Neural cell (in vitro differentiated cells): Measurements from ENCODE around the gene CNOT11. TPM values are rescaled to one million over a fixed set of nuclear protein-coding genes. Genes with fewer than 3 reads are reported as not detected.

ENCODE experiments used
- H2AFZ ChIP-seq: fragments of 200-600, 300-800 bp; sonication (generic), shearing (Covaris generic); 2 replicates; pipeline ENCODE4 v1.6.0; 2014; ENCODE audit warnings: low read depth, mild to moderate bottlenecking, antibody characterized with exemption, low read length, moderate library complexity
- H3F3A ChIP-seq: fragments of 200-600 bp; shearing (Covaris generic); 2 replicates; pipeline ENCODE4 v1.6.1; 2016; ENCODE audit warnings: mild to moderate bottlenecking, moderate library complexity, mixed read lengths, antibody characterized with exemption, low read length; ENCODE audit not compliant: insufficient read depth, poor library complexity, severe bottlenecking
- H3K27ac ChIP-seq: fragments of 200-600, 300-800 bp; sonication (generic), shearing (Covaris generic); 2 replicates; pipeline ENCODE4 v1.5.1; 2014; ENCODE audit warnings: mild to moderate bottlenecking, low read length, moderate library complexity
- H3K27me3 ChIP-seq: fragments of 300-800, 200-600 bp; sonication (generic), shearing (Covaris generic); 2 replicates; pipeline ENCODE4 v1.6.0; 2014; ENCODE audit warnings: mild to moderate bottlenecking, low read depth, low read length, moderate library complexity; ENCODE audit not compliant: insufficient read depth
- H3K36me3 ChIP-seq: fragments of 300-800, 200-600 bp; sonication (generic), shearing (Covaris generic); 2 replicates; pipeline ENCODE4 v1.5.1; 2014; ENCODE audit warnings: mild to moderate bottlenecking, antibody characterized with exemption, low read length, moderate library complexity; ENCODE audit not compliant: insufficient read depth
- H3K4me2 ChIP-seq: fragments of 300-800, 200-600 bp; sonication (generic), shearing (Covaris generic); 2 replicates; pipeline ENCODE4 v1.6.0; 2014; ENCODE audit warnings: mild to moderate bottlenecking, low read length
- H3K4me3 ChIP-seq: fragments of 300-800, 200-600 bp; sonication (generic), shearing (Covaris generic); 2 replicates; pipeline ENCODE4 v1.5.1; 2014; ENCODE audit warnings: mild to moderate bottlenecking, low read length, moderate library complexity
- H3K79me2 ChIP-seq: fragments of 200-600 bp; shearing (Covaris generic); replicated peaks from 2 replicates; pipeline ENCODE4 v1.6.0; 2014; ENCODE audit warnings: mild to moderate bottlenecking, low read length, moderate library complexity; ENCODE audit not compliant: insufficient read depth
- H3K9ac ChIP-seq: fragments of 300-800, 200-600 bp; sonication (generic), shearing (Covaris generic); 2 replicates; pipeline ENCODE4 v1.6.1; 2016; ENCODE audit warnings: mild to moderate bottlenecking, low read length, mixed read lengths
- H3K9me2 ChIP-seq: fragments of 200-600 bp; shearing (Covaris generic); 2 replicates; pipeline ENCODE4 v1.6.1; 2016; ENCODE audit warnings: mild to moderate bottlenecking, low read length, mixed read lengths; ENCODE audit not compliant: insufficient read depth
- H3K9me3 ChIP-seq: fragments of 200-600, 300-800 bp; sonication (generic), shearing (Covaris generic); 2 replicates; pipeline ENCODE4 v1.6.1; 2016; ENCODE audit warnings: mild to moderate bottlenecking, mixed run types, low read length, moderate library complexity, mixed read lengths
- H4K20me1 ChIP-seq: fragments of 200-600 bp; shearing (Covaris generic); 2 replicates; pipeline ENCODE4 v1.6.1; 2016; ENCODE audit warnings: mild to moderate bottlenecking, mixed run types; ENCODE audit not compliant: insufficient read depth
- CTCF ChIP-seq: fragments of 450-650 bp; IDR thresholded peaks from 2 replicates; pipeline ENCODE4 v1.5.1; 2014; ENCODE audit warnings: antibody characterized with exemption, mild to moderate bottlenecking, moderate library complexity; ENCODE audit not compliant: poor library complexity, severe bottlenecking
- EP300 ChIP-seq: fragments of 450-650 bp; conservative IDR thresholded peaks from 2 replicates; pipeline ENCODE4 v1.6.1; 2014; ENCODE audit warnings: antibody characterized with exemption, mild to moderate bottlenecking, moderate library complexity; ENCODE audit not compliant: poor library complexity, severe bottlenecking
- EZH2 ChIP-seq: fragments of 200-600, 300-800 bp; shearing (Covaris generic), sonication (generic); IDR thresholded peaks from 2 replicates; pipeline ENCODE4 v1.6.1; 2014; ENCODE audit warnings: antibody characterized with exemption, low read length, borderline replicate concordance, mild to moderate bottlenecking; ENCODE audit not compliant: insufficient read depth, poor library complexity, severe bottlenecking
- MXI1 ChIP-seq: fragments of 450-650 bp; conservative IDR thresholded peaks from 2 replicates; pipeline ENCODE4 v1.6.1; 2014; ENCODE audit warnings: antibody characterized with exemption, mild to moderate bottlenecking; ENCODE audit not compliant: poor library complexity, severe bottlenecking
- POLR2AphosphoS5 ChIP-seq: IDR thresholded peaks from 2 replicates; pipeline ENCODE4 v1.6.1; 2012
- RAD21 ChIP-seq: fragments of 450-650 bp; conservative IDR thresholded peaks from 2 replicates; pipeline ENCODE4 v1.6.1; 2014; ENCODE audit warnings: antibody characterized with exemption, mild to moderate bottlenecking, moderate library complexity
- REST ChIP-seq: IDR thresholded peaks from 2 replicates; pipeline ENCODE4 v1.6.1; 2012; ENCODE audit warnings: borderline replicate concordance
- SMC3 ChIP-seq: fragments of 450-650 bp; conservative IDR thresholded peaks from 2 replicates; pipeline ENCODE4 v1.6.1; 2014; ENCODE audit warnings: antibody characterized with exemption, mild to moderate bottlenecking, moderate library complexity; ENCODE audit not compliant: poor library complexity
- TAF1 ChIP-seq: IDR thresholded peaks from 2 replicates; pipeline ENCODE4 v1.6.1; 2012; ENCODE audit warnings: low read depth
- polyA plus RNA-seq: library from polyadenylated mRNA; depleted of rRNA; stranded (reverse); fragments of >200 nt; gene quantifications from 2 replicates; pipeline ENCODE4 v1.2.3, GENCODE V29; 2014

The CNOT11 gene
- polyA plus RNA-seq, 1 donor from 2014 or later: 35.2 TPM

DNA sequence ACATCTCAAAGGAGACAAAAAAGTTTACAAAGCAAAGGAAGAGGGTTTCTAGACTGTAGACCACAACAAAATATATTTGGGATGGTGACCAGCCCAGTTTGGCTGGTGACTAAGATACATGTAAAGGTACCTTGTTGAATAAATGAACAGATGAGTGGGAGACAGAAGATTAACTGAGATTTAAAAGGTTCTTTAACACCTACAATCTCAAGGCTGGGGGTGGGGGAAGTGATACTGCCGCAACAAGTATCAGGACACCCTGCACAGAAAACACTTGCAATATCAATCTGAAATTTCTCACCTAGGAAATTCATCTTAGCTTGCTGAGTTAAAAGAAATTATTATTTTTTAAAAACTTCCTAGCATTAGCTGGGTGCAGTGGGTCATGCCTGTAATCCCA is 47.5 kb downstream of the CNOT11 start:
- H3K79me2 ChIP-seq: peaks cover 28% of the 10 kb centered on the region
- H3K4me2 ChIP-seq: no peak overlapping the region

DNA sequence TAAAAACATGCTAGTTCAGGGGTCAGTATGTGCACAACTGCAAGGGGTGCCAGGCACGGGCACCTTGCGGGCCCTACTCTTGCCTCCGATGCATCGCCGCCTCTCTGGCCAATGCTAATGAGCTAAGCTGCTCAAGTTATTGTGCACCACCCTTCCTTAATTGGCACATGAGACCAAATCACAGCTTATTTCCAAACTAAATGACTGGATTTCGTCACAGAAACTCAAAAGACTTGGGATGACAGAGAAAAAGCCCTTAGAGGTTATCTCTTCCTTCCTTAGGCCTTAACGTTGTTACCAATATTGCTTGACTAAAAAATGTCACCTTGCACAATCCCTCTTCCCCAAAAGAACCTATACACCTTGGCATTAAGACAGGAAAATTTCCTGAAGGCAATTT is 48.1 kb downstream of the CNOT11 start:
- TF ChIP-seq EZH2: no peak
- no peak for TF ChIP-seq CTCF
- TF ChIP-seq TAF1: no peak
- H3K4me3 ChIP-seq: no peak overlapping the region
- H3K36me3 ChIP-seq: no peaks in the 10 kb centered on the region
- H3K27me3 ChIP-seq: no peaks in the 10 kb centered on the region
- H3K79me2 ChIP-seq: peaks cover 33% of the 10 kb centered on the region
- no peak overlapping the region for H3K4me2 ChIP-seq
- no peaks in the 10 kb centered on the region for H3F3A ChIP-seq
- no peak overlapping the region for H3K27ac ChIP-seq
- H3K9me2 ChIP-seq: no peaks in the 10 kb centered on the region
- H3K9ac ChIP-seq: no peak overlapping the region
- H2AFZ ChIP-seq: no peak overlapping the region
- H4K20me1 ChIP-seq: no peaks in the 10 kb centered on the region
- H3K9me3 ChIP-seq: no peaks in the 10 kb centered on the region

More for the DNA sequence above, 47.5 kb downstream of the CNOT11 start:
- Histone ChIP-seq H3K9me3 (no peaks in the 10 kb centered on the region), H3K9ac (no peak overlapping the region), H3K27ac (no peak overlapping the region), H3K9me2 (no peaks in the 10 kb centered on the region), H3K4me3 (no peak overlapping the region), H3K27me3 (no peaks in the 10 kb centered on the region), H2AFZ (no peak overlapping the region), H4K20me1 (no peaks in the 10 kb centered on the region), H3K36me3 (no peaks in the 10 kb centered on the region), H3F3A (no peaks in the 10 kb centered on the region)
- no peak for TF ChIP-seq RAD21
- no peak for TF ChIP-seq REST
- no peak for TF ChIP-seq CTCF
- no peak for TF ChIP-seq SMC3
- TF ChIP-seq MXI1: no peak
- no peak for TF ChIP-seq POLR2AphosphoS5
- no peak for TF ChIP-seq TAF1
- TF ChIP-seq EZH2: no peak
- TF ChIP-seq EP300: no peak
